Coronary artery (tissue), 2 donors: ENCODE data around the gene NGDN.

Experiments used
- DNase-seq: peaks from one replicate; pipeline ENCODE4 v3.0.0-alpha.2; 2017; ENCODE audit warnings: low spot score
- H3K27ac ChIP-seq, 2 donors: fragments of 200-600 bp; sonication (generic); one replicate each; pipeline ENCODE4 v1.5.1; 2016 to 2019
- H3K4me3 ChIP-seq: fragments of 200-600 bp; sonication (generic); 2 replicates; pipeline ENCODE4 v1.5.1; 2016; ENCODE audit warnings: mild to moderate bottlenecking, moderate library complexity
- CTCF ChIP-seq: fragments of 200-600 bp; sonication (generic); IDR thresholded peaks from one replicate; pipeline ENCODE4 v1.5.1; 2019; ENCODE audit warnings: antibody characterized with exemption

The NGDN gene

GRCh38 chr14:23460960-23461359, 8.5 kb upstream of the NGDN start:
- Histone ChIP-seq H3K27ac (no peak overlapping the region), H3K4me3 (no peak overlapping the region)
- no peak for TF ChIP-seq CTCF
- no peak for DNase-seq

GRCh38 chr14:23464700-23465099, 4.8 kb upstream of the NGDN start:
- H3K4me3 ChIP-seq: no peak overlapping the region
- H3K27ac ChIP-seq: no peak overlapping the region
- no peak for DNase-seq
- TF ChIP-seq CTCF: no peak

GRCh38 chr14:23465261-23465660, 4.2 kb upstream of the NGDN start:
- Histone ChIP-seq H3K27ac (no peak overlapping the region), H3K4me3 (no peak overlapping the region)
- DNase-seq: no peak
- TF ChIP-seq CTCF: no peak

- Histone ChIP-seq H3K4me3 (peak overlapping the region; percentile 66), H3K27ac (peak overlapping the region; percentile 65 to 79)
- no peak for DNase-seq
- TF ChIP-seq CTCF: no peak
Observed at GRCh38 chr14:23468704-23469126, 788 bp upstream of the NGDN start.

GRCh38 chr14:23469906-23470403, 452 bp downstream of the NGDN start:
- Histone ChIP-seq H3K4me3 (peak overlapping the region; percentile 89), H3K27ac (peak overlapping the region; percentile 54 to 82)
- no peak for DNase-seq
- no peak for TF ChIP-seq CTCF

GRCh38 chr14:23470947-23471346, 1.4 kb downstream of the NGDN start:
- H3K4me3 ChIP-seq: no peak overlapping the region
- H3K27ac ChIP-seq: no peak overlapping the region
- no peak for DNase-seq
- TF ChIP-seq CTCF: no peak

- H3K27ac ChIP-seq: no peak overlapping the region
- H3K4me3 ChIP-seq: no peak overlapping the region
- DNase-seq: no peak
- peak; percentile 59 for TF ChIP-seq CTCF
Observed at GRCh38 chr14:23478109-23478759, 8.7 kb downstream of the NGDN start.
